ENCODE results near the gene WDR76. TPM values are rescaled to one million over a fixed set of nuclear protein-coding genes. Genes with fewer than 3 reads are reported as not detected.

The WDR76 gene
- 10 to 100 TPM; 69.9 to 79.3 TPM for total RNA-seq

GRCh38 chr15:43826508-43827341 lies at the start of gene WDR76:
TSS of gene WDR76 (plus strand) at chr15:43827002. CDS start at chr15:43827033, 31 bp downstream.
- DNase-seq: peak; percentile 91
- intact Hi-C loops (cut with micrococcal nuclease): no loop called here

GRCh38 chr15:43777267-43777914 lies 49.4 kb upstream of the WDR76 start:
- ChIA-PET CTCF (interaction anchor here (0.6 to 3.0 kb wide), 21 partner anchors 9 to 288 kb away, joined by 3 to 17 read pairs (median 4); partner anchors contain the start of genes HYPK, MFAP1, PDIA3 and SERF2), POLR2A (interaction anchor here (0.9 to 3.5 kb wide), 14 partner anchors 9 to 50 kb away, joined by 3 to 30 read pairs (median 8); partner anchors contain the start of genes HYPK, MFAP1, PDIA3 and SERF2)
- Mint-ChIP-seq H3K27ac (peak overlapping the region; percentile 95), H3K4me1 (ENCODE audit: low read depth) (peaks cover 29% of the 10 kb centered on the region), H3K4me3 (peak overlapping the region; percentile 80), H3K9me3 (no peaks in the 10 kb centered on the region), H3K36me3 (ENCODE audit: low read depth) (peaks cover 24% of the 10 kb centered on the region), H3K27me3 (no peaks in the 10 kb centered on the region)
- intact Hi-C loops (cut with micrococcal nuclease): no loop called here
- peak; percentile 70 for TF ChIP-seq CTCF (IDR thresholded peaks at IDR 0.05)
- DNase-seq: peak; percentile 96
- ATAC-seq: peak; percentile 86

More at GRCh38 chr15:43826508-43827341, at the start of gene WDR76:
- POLR2A ChIA-PET: interaction anchor here (0.6 to 6.1 kb wide), 14 partner anchors 10 to 497 kb away, joined by 3 to 37 read pairs (median 5); partner anchors contain the start of genes ELL3, HYPK, SERF2 and SERINC4
- peak within 1 kb of the TSS; percentile 99 for H3K27ac Mint-ChIP-seq
- peaks cover 55% of the 10 kb centered on the region for H3K36me3 Mint-ChIP-seq (ENCODE audit: low read depth)
- peak within 1 kb of the TSS; percentile 94 for H3K4me3 Mint-ChIP-seq
- ATAC-seq: peak; percentile 73
- H3K9me3 Mint-ChIP-seq: no peaks in the 10 kb centered on the region
- no peaks in the 10 kb centered on the region for H3K27me3 Mint-ChIP-seq
- CTCF ChIA-PET: interaction anchor here (1.3 kb wide), 1 partner anchor 10 kb away, joined by 3 read pairs; no protein-coding TSS in a partner anchor
- TF ChIP-seq CTCF (IDR thresholded peaks at IDR 0.05): no peak
- H3K4me1 Mint-ChIP-seq (ENCODE audit: low read depth): peaks cover 51% of the 10 kb centered on the region

- ChIA-PET CTCF (interaction anchor here (2.9 to 3.0 kb wide), 2 partner anchors 10 to 22 kb away, joined by 10 to 15 read pairs; partner anchors contain the start of genes HYPK and SERINC4), POLR2A (interaction anchor here (2.9 to 3.4 kb wide), 2 partner anchors 13 to 45 kb away, joined by 15 to 30 read pairs; partner anchors contain the start of genes MFAP1 and SERF2)
- no peak for ATAC-seq
- intact Hi-C loops (cut with micrococcal nuclease): no loop called here
- DNase-seq: no peak
- H3K36me3 Mint-ChIP-seq (ENCODE audit: low read depth): peaks cover 12% of the 10 kb centered on the region
- H3K4me1 Mint-ChIP-seq (ENCODE audit: low read depth): peaks cover 29% of the 10 kb centered on the region
- peak overlapping the region; percentile 18 for H3K27ac Mint-ChIP-seq
- H3K27me3 Mint-ChIP-seq: no peaks in the 10 kb centered on the region
- no peak overlapping the region for H3K4me3 Mint-ChIP-seq
- TF ChIP-seq CTCF (IDR thresholded peaks at IDR 0.05): no peak
- H3K9me3 Mint-ChIP-seq: no peaks in the 10 kb centered on the region
These were observed 47.8 kb upstream of the WDR76 start for GRCh38 chr15:43779016-43779415.

- no peak for ATAC-seq
- no peak overlapping the region for H3K4me3 Mint-ChIP-seq
- H3K27me3 Mint-ChIP-seq: no peaks in the 10 kb centered on the region
- no peak for DNase-seq
- ChIA-PET CTCF (interaction anchor here (0.7 to 3.1 kb wide), 3 partner anchors 9 to 38 kb away, joined by 3 to 16 read pairs (median 7); partner anchors contain the start of gene ELL3), POLR2A (interaction anchor here (1.2 to 2.3 kb wide), 2 partner anchors 12 to 36 kb away, joined by 5 to 9 read pairs; partner anchors contain the start of gene ELL3)
- H3K9me3 Mint-ChIP-seq: no peaks in the 10 kb centered on the region
- no peak overlapping the region for H3K27ac Mint-ChIP-seq
- no peak for TF ChIP-seq CTCF (IDR thresholded peaks at IDR 0.05)
- peaks cover 21% of the 10 kb centered on the region for H3K4me1 Mint-ChIP-seq (ENCODE audit: low read depth)
- peaks cover 20% of the 10 kb centered on the region for H3K36me3 Mint-ChIP-seq (ENCODE audit: low read depth)
- intact Hi-C loops (cut with micrococcal nuclease): no loop called here
These were observed 37.4 kb upstream of the WDR76 start for GRCh38 chr15:43789409-43789808.

All from activated CD8-positive, alpha-beta T cell treated with anti-CD3 and anti-CD28 coated beads for 36 hours (primary cell).